GM23248 (cell line): ENCODE data around the gene CD37.

Source experiments
- EZH2 ChIP-seq: fragments of 200-600 bp; sonication (generic); IDR thresholded peaks from 2 replicates; pipeline ENCODE4 v1.6.1; 2018; ENCODE audit warnings: antibody characterized with exemption, mild to moderate bottlenecking; ENCODE audit not compliant: insufficient read depth, poor library complexity, severe bottlenecking
- EZH2phosphoT487 ChIP-seq: fragments of 200-600 bp; sonication (generic); IDR thresholded peaks from 2 replicates; pipeline ENCODE4 v1.6.1; 2018; ENCODE audit warnings: antibody characterized with exemption, moderate library complexity, mild to moderate bottlenecking, low read depth; ENCODE audit not compliant: insufficient read depth

- TF ChIP-seq EZH2 (no peak), EZH2phosphoT487 (no peak)
These were observed 2.9 kb downstream of the CD37 start for GRCh38 chr19:49338023-49338677.
